ENCODE measurements around the gene SLC35A1.

The SLC35A1 gene

GRCh38 chr6:87553159-87553765, 80.5 kb downstream of the SLC35A1 start:
- no peak for TF ChIP-seq CTCF (IDR thresholded peaks at IDR 0.05)
- Histone ChIP-seq H3K4me3 (ENCODE audit: low read depth in 1 of 2, low read length in 1 of 2) (no peak overlapping the region), H3K27me3 (no peaks in the 10 kb centered on the region), H3K27ac (no peak overlapping the region), H3K4me1 (ENCODE audit: control insufficient read depth in 1 of 2, insufficient read depth in 1 of 2, low read depth in 1 of 2, low read length in 1 of 2) (no peaks in the 10 kb centered on the region), H3K9me3 (no peaks in the 10 kb centered on the region), H3K36me3 (peaks cover 45% of the 10 kb centered on the region)

- peaks cover 55% of the 10 kb centered on the region for H3K36me3 ChIP-seq
Observed at GRCh38 chr6:87555506-87555905, 82.7 kb downstream of the SLC35A1 start.

GRCh38 chr6:87558446-87558845, 85.7 kb downstream of the SLC35A1 start:
- no peak for TF ChIP-seq CTCF (IDR thresholded peaks at IDR 0.05)
- Histone ChIP-seq H3K27me3 (no peaks in the 10 kb centered on the region), H3K4me3 (ENCODE audit: low read depth in 1 of 2, low read length in 1 of 2) (no peak overlapping the region), H3K4me1 (ENCODE audit: control insufficient read depth in 1 of 2, insufficient read depth in 1 of 2, low read depth in 1 of 2, low read length in 1 of 2) (no peaks in the 10 kb centered on the region), H3K9me3 (no peaks in the 10 kb centered on the region), H3K36me3 (peaks cover 70% of the 10 kb centered on the region), H3K27ac (no peak overlapping the region)

More at GRCh38 chr6:87555506-87555905, 82.7 kb downstream of the SLC35A1 start:
- TF ChIP-seq CTCF (IDR thresholded peaks at IDR 0.05), result no peak
- no peaks in the 10 kb centered on the region for H3K27me3 ChIP-seq
- H3K27ac ChIP-seq, result no peak overlapping the region
- no peaks in the 10 kb centered on the region for H3K9me3 ChIP-seq
- H3K4me3 ChIP-seq (ENCODE audit: low read depth in 1 of 2, low read length in 1 of 2), result no peak overlapping the region
- no peaks in the 10 kb centered on the region for H3K4me1 ChIP-seq (ENCODE audit: control insufficient read depth in 1 of 2, insufficient read depth in 1 of 2, low read depth in 1 of 2, low read length in 1 of 2)

- no peaks in the 10 kb centered on the region for H3K4me1 ChIP-seq (ENCODE audit: control insufficient read depth in 1 of 2, insufficient read depth in 1 of 2, low read depth in 1 of 2, low read length in 1 of 2)
- H3K4me3 ChIP-seq (ENCODE audit: low read depth in 1 of 2, low read length in 1 of 2), result no peak overlapping the region
- H3K27ac ChIP-seq, result no peak overlapping the region
- no peak for TF ChIP-seq CTCF (IDR thresholded peaks at IDR 0.05)
- H3K36me3 ChIP-seq, result peaks cover 59% of the 10 kb centered on the region
- H3K9me3 ChIP-seq, result no peaks in the 10 kb centered on the region
- H3K27me3 ChIP-seq, result no peaks in the 10 kb centered on the region
Observed at GRCh38 chr6:87561017-87561416, 88.2 kb downstream of the SLC35A1 start.
